ENCODE data around the gene GNPTG. TPM values are rescaled to one million over a fixed set of nuclear protein-coding genes. Genes with fewer than 3 reads are reported as not detected.

GNPTG gene
- total RNA-seq, 1 experiment from 2014 or later = 29.4 TPM

- no peak overlapping the region for H4K8ac ChIP-seq (replicated peaks; ENCODE audit: insufficient read length, low read depth, low read length)
- H3K56ac ChIP-seq (ENCODE audit: insufficient read length, low read depth, low read length) = no peak overlapping the region
- peaks cover 6 to 10% of the 10 kb centered on the region in 2 experiments for H3K4me1 Mint-ChIP-seq
- no peaks in the 10 kb centered on the region for H3K27me3 ChIP-seq (ENCODE audit: insufficient read depth, low read length)
- peaks cover 37% of the 10 kb centered on the region for H3K79me2 ChIP-seq (ENCODE audit: insufficient read depth, low read length)
- no peak overlapping the region for H2BK12ac ChIP-seq (ENCODE audit: insufficient read length, low read depth, low read length)
- peaks cover 1% of the 10 kb centered on the region for H3K23me2 ChIP-seq (ENCODE audit: insufficient read length, low read depth, low read length, poor library complexity, severe bottlenecking)
- no peak overlapping the region for H2BK20ac ChIP-seq (ENCODE audit: low read depth, low read length, poor library complexity, severe bottlenecking)
- H3K4me2 ChIP-seq (ENCODE audit: insufficient read depth, insufficient read length, low read length) = no peak overlapping the region
- H3K14ac ChIP-seq (ENCODE audit: insufficient read depth, low read length) = no peak overlapping the region
- H3K23ac ChIP-seq (ENCODE audit: insufficient read length, low read depth, low read length) = no peak overlapping the region
- H2AK5ac ChIP-seq (ENCODE audit: insufficient read length, low read length) = no peak overlapping the region
- H3K4ac ChIP-seq (ENCODE audit: low read depth, low read length) = no peak overlapping the region
- no CpG with 5 or more reads among the region's 14 CpGs for WGBS (ENCODE audit: extremely low coverage, insufficient read length, low lambda C conversion rate)
- TF ChIP-seq CTCF (conservative IDR thresholded peaks at IDR 0.05) = no peak
- no peaks in the 10 kb centered on the region for H3K27me3 Mint-ChIP-seq (ENCODE audit: low read depth)
- peaks cover 5% of the 10 kb centered on the region for H3K79me1 ChIP-seq (ENCODE audit: insufficient read depth, low read depth, low read length, poor library complexity, severe bottlenecking)
- H3K27ac Mint-ChIP-seq = no peak overlapping the region
- H3K36me3 Mint-ChIP-seq (ENCODE audit: insufficient read depth in 1 of 3, low read depth in 3 of 3) = peaks cover 55 to 80% (median 79%) of the 10 kb centered on the region in 3 experiments; a peak in 6 of 7 replicates
- no peaks in the 10 kb centered on the region for H3K9me3 Mint-ChIP-seq
- no peak overlapping the region for H2AFZ ChIP-seq (ENCODE audit: low read length)
- no peaks in the 10 kb centered on the region for H3K9me3 ChIP-seq (ENCODE audit: control insufficient read depth, low read depth, low read length)
- H3T11ph ChIP-seq (ENCODE audit: low read length) = no peak overlapping the region
- peaks cover 4% of the 10 kb centered on the region for H4K20me1 ChIP-seq (ENCODE audit: control insufficient read depth, insufficient read depth, insufficient read length)
- H3K27ac ChIP-seq (ENCODE audit: insufficient read length, low read depth, low read length) = no peak overlapping the region
- H3K9ac ChIP-seq (ENCODE audit: extremely low read depth, insufficient read length, low read length) = no peak overlapping the region
- H3K18ac ChIP-seq (ENCODE audit: insufficient read length, low read depth, low read length) = no peak overlapping the region
- H4K91ac ChIP-seq (ENCODE audit: insufficient read length, low read depth, low read length) = no peak overlapping the region
- no peak overlapping the region for H3K4me3 Mint-ChIP-seq
- H3K4me1 ChIP-seq (ENCODE audit: insufficient read depth, low read length) = no peaks in the 10 kb centered on the region
- H2BK15ac ChIP-seq (ENCODE audit: low read depth, low read length) = no peak overlapping the region
- no peak overlapping the region for H2BK5ac ChIP-seq (ENCODE audit: insufficient read length, low read length)
- H4K5ac ChIP-seq (ENCODE audit: insufficient read length, low read depth, low read length) = no peak overlapping the region
- H2BK120ac ChIP-seq (ENCODE audit: low read depth, low read length, poor library complexity, severe bottlenecking) = no peak overlapping the region
- DNase-seq = no peak
Observed at GRCh38 chr16:1316033-1316405, 35.7 kb upstream of the GNPTG start.
